ENCODE data around the gene MICAL3.

The MICAL3 gene

GRCh38 chr22:17739196-17739975, 285.0 kb downstream of the MICAL3 start:
- DNase-seq, result no peak

- no peak for DNase-seq
These were observed 285.8 kb downstream of the MICAL3 start for GRCh38 chr22:17738386-17739128.
